Measurements from ENCODE around the gene DENND10. TPM values are rescaled to one million over a fixed set of nuclear protein-coding genes. Genes with fewer than 3 reads are reported as not detected.
"Not testable (repeated sequence)": the region's sequence is repeated elsewhere in the genome, so short reads cannot be mapped to it uniquely, and the experiment has no call there.

The DENND10 gene
- total RNA-seq, 1 donor = 91.3 TPM

- no peak overlapping the region for H3K4me3 ChIP-seq (ENCODE audit: low read depth, low read length)
- TF ChIP-seq, protein P1, sequence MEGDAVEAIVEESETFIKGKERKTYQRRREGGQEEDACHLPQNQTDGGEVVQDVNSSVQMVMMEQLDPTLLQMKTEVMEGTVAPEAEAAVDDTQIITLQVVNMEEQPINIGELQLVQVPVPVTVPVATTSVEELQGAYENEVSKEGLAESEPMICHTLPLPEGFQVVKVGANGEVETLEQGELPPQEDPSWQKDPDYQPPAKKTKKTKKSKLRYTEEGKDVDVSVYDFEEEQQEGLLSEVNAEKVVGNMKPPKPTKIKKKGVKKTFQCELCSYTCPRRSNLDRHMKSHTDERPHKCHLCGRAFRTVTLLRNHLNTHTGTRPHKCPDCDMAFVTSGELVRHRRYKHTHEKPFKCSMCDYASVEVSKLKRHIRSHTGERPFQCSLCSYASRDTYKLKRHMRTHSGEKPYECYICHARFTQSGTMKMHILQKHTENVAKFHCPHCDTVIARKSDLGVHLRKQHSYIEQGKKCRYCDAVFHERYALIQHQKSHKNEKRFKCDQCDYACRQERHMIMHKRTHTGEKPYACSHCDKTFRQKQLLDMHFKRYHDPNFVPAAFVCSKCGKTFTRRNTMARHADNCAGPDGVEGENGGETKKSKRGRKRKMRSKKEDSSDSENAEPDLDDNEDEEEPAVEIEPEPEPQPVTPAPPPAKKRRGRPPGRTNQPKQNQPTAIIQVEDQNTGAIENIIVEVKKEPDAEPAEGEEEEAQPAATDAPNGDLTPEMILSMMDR (IDR thresholded peaks at IDR 0.05; ENCODE audit: insufficient read depth, low read length) = no peak
- DNase-seq (ENCODE audit: low read depth) = no peak
Observed at GRCh38 chr10:119143657-119144056, 39.7 kb downstream of the DENND10 start.

GRCh38 chr10:119149157-119149556 is 45.2 kb downstream of the DENND10 start:
- H3K4me3 ChIP-seq (ENCODE audit: low read depth, low read length) = no peak overlapping the region
- TF ChIP-seq, protein P1 (IDR thresholded peaks at IDR 0.05; ENCODE audit: insufficient read depth, low read length) = no peak
- DNase-seq (ENCODE audit: low read depth) = no peak

DNA sequence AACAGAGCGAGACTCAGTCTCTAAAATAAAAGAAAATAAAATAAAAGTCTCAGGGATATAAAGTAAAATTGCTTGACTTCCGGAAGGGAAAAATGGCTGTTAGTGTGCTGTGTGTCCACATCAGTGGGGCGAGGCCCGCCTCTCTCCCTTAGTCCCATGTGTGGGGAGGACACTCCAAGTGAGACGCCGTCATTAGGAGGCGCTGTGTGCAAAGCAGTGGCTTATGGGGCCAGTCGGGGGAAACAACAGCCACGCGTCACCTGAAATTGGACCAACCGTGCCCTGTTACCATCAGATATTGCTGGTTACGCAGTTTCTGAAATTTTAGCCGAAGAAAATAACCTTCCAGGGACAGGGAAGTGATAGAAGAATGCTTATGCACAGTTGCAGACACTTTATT is 45.8 kb downstream of the DENND10 start:
- no peak overlapping the region for H3K4me3 ChIP-seq (ENCODE audit: low read depth, low read length)
- TF ChIP-seq, protein P1 (IDR thresholded peaks at IDR 0.05; ENCODE audit: insufficient read depth, low read length) = no peak
- DNase-seq (ENCODE audit: low read depth) = no peak

DNA sequence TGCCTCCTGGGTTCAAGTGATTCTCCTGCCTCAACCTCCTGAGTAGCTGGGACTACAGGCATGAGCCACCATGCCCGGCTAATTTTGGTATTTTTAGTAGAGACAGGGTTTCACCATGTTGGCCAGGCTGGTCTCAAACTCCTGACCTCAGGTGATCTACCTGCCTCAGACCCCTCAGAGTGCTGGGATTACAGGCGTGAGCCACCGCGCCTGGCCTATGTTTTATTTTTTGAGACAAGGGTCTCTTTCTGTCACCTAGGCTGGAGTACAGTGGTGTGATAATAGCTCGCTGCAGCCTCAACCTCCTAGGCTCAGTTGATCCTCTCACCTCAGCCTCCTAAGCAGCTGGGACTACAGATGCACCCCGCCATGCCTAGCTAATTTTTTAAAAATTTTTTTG is 47.7 kb downstream of the DENND10 start:
- not testable (repeated sequence) for DNase-seq (ENCODE audit: low read depth); H3K4me3 ChIP-seq (ENCODE audit: low read depth, low read length)

GRCh38 chr10:119153041-119153440 is 49.1 kb downstream of the DENND10 start:
- DNase-seq (ENCODE audit: low read depth) = no peak
- H3K4me3 ChIP-seq (ENCODE audit: low read depth, low read length) = no peak overlapping the region
- TF ChIP-seq, protein P1 (IDR thresholded peaks at IDR 0.05; ENCODE audit: insufficient read depth, low read length) = no peak

- TF ChIP-seq, protein P1 (IDR thresholded peaks at IDR 0.05; ENCODE audit: insufficient read depth, low read length) = no peak
- H3K4me3 ChIP-seq (ENCODE audit: low read depth, low read length) = no peak overlapping the region
- DNase-seq (ENCODE audit: low read depth) = no peak
Observed at GRCh38 chr10:119153661-119154060, 49.7 kb downstream of the DENND10 start.

- TF ChIP-seq, protein P1 (IDR thresholded peaks at IDR 0.05; ENCODE audit: insufficient read depth, low read length) = no peak
- H3K4me3 ChIP-seq (ENCODE audit: low read depth, low read length) = no peak overlapping the region
- no peak for DNase-seq (ENCODE audit: low read depth)
Observed at GRCh38 chr10:119159332-119159731, 55.4 kb downstream of the DENND10 start.
